ENCODE data around the gene ADRA2C.
A peak's percentile ranks its signal among the peaks of the same experiment; 100 is the strongest.

Gene ADRA2C

DNA sequence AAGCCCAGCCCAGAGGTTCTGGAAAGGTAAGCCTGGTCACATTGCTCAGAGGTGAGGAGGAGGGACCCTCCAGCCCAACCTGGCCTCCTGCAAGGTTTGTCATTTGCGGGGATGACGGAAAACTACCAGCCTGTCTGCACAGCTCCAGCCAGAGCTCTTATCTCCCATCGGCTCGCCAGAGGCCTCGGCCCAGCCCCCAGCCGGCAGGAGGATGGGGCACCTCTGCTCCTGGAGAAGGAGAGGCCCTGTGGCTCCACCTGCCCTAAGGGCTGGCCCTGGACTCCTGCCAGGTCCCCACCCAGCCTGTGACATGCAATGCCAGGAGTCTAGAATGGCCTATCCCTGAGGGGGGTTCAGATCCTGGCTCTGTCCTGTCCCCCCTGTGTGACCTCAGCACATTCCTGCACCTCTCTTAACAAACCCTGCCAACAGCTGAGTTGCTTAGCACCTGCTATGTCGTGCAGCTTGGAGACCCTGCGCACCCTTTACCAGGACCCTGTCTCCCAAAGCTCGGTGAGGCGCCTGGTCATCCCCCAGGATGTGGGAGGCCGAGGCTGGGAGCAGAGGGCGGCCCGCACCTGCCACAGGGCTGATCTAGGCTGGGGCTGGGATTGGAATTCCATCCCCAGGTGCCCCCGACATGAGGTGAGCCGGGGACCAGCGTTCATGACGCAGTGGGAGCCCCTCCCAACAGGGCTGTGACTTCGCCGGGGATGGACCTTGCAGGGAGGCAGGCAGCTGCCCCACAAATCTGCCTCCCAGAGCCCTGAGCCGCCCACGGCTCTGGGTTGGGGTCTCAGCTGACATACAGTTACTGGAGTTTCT is 14.4 kb downstream of the ADRA2C start:
- peak; percentile 45 for DNase-seq

DNA sequence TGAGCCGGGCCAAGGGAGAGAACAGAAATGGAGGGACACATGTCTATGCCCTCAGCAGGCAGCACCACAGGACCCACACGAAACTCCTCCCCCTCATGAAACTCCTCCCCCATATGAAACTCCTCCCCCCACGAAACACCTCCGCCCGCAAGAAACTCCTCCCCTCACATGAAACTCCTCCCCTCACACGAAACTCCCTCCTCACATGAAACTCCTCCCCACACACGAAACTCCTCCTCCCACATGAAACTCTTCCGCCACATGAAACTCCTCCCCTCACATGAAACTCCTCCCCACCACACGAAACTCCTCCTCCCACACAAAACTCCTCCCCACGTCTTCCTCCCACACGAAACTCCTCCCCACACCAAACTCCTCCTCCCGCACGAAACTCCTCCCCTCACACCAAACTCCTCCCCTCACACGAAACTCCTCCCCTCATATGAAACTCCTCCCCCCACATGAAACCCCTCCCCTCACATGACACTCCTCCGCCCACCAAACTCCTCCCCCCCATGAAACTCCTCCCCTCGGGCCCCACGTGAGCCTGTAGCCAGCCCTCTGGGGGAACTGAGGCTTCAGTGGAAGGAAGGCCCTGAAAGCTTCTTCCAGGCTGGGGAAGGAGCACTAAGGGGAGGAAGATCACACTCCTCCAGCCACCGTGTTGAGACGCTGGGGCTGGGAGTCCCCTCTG is 15.2 kb downstream of the ADRA2C start:
- no peak for DNase-seq

DNA sequence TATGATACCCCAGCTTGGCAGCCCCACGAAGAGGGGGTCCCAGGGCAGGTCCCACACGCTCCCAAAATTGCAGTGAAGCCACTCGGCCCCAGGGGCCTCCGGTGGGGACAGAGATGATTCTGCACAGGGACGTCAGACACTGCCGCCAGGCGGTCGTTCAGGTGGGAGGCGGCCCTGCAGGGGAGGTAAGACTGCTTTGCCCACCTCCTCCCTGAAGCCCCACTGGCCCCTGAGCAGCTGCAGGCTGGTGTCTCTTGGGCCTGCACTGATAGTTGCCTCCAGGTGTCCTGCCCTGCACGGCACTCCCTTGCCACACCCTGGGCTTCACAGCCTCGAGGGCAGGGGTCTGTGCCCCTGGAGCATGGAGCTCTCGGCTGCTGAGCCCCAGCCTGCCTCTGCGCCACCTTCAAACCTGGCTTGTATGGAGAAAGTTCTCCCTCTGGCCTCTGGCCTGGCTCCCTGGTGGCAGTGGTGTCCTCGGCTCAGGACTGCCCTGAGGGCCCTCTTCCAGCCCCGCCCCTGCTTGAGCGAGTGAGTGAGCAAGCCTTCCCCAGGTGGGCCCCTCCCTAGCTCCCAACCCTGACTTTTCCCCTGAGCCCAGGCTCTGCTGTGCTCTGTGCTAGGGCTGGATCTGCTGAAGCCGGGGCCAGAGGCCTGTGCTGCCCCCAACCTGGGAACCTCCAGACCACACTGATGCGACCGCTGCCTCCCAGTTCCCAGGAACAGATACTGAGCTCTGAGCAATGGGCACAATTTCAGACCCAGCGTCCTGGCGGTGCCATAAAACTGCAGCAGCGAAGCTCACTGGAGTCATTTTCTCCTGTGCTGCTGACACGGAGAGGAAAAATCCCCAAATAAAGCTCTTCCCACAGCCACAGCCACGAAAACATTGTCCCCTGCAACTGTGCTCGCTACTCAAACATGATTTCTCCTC is 16.1 kb downstream of the ADRA2C start:
- DNase-seq, result no peak

DNA sequence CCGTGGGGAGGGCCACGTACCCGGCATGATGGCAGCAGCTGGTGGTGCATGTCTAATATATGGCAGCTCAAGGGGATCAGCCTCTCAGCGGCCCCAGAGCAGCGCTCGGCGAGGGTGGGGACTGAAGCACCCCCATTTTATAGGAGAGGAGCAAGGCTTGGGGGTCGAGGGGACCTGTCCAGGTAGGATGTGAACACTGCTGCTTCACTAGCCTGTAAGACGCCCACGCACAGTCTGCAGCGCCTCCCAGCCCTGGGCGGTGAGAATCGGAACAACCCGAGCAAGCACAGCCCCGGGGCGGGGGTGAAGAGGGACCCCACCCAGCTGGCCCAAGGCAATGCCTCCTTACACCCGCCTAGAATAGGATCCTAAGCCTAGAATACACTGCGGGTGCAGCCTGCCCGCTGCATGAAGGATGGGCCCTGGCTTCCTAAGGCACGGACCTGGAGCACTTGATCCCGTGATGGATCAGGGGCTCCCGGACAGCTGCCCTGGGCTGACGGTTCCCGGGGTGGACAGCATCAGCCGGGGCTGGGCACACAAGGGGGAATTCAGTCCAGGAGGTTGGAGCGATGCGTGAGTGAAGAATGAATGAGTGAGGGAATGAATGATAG is 17.6 kb downstream of the ADRA2C start:
- DNase-seq, result no peak

DNA sequence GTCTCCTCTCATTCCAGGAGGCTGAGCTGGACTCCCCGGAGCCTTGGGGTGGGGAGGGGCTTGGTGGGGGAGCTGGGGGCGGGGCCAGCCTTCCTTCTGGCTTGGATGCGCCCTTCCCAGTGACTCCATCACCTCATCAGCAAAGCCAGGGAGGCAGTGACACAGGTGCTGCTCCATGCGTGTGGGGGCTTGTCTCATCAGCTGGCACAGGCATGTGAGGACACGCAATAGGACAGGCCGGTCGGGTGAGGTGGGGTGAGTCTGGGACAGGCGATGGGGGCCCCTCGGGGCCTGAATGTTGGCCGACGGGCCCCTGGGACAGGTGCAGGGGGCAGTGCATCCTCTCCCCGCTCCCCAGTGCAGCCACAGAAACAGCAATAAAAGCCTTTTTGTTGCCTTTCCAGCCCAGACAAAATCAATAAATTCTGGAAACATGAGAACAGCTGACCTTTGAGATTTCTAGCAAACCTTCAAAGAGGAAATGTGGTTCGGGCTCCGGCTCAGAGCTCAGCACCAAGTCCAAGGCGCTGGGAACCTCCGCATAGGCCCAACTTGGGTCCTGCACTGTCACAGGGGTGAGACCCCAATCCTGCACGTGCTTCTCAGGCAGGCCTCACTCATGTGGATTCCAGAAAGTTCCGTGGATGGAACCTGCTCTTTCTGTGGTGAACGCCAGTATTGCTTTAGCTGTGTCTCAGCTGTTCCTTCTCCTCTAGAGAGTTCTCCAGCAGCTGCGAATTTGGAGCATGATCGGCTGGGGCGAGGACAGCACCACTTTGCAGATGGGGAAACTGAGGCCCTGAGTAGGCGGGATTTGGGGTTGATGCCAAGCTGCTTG is 18.5 kb downstream of the ADRA2C start:
- no peak for DNase-seq

DNA sequence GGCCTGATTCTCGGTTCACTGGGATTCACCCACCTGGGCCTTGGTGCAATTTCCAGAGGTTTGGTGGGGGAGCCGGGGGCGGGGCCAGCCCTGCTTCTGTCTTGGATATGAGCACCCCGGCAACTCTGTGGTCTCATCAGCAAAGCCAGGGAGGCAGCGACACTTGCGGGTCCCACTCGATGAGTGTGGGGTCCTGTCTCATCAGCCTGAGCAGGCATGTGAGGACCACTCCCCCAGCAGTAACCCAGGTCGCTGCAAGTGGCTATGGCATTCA is 19.0 kb downstream of the ADRA2C start:
- no peak for DNase-seq

DNA sequence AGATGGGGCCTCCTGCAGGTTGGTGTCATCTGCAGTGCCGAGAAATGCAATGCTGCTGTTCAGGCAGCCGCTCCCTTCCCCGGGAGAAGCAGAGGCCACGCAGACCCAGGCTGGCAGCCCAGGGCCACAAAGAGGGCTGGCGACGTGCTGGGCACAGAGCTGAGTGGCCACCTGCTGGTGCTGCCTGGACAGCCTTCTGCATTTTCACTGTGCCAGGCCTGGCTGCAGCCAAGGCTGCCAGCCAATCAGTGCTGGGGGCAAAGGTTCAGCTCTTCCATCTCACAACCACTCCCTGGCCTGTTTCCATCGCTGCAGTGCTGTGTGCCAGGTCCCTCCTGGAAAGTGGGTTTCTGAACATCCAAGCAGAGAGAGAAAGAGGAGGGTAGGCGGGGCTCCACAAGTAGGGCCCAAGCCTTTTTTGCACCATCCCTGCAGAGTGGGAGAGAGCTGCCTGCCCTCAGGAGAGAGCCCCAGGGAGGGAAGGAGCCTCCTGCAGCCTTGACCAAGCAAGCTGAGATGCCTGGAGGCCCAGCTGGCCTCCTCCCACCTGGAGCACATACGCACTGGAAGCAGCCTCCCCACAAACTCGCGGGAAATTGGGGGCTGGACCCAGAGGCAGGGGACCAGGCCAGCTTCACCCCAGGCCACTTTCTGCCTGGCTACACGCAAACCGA is 20.1 kb downstream of the ADRA2C start:
- no peak for DNase-seq

DNA sequence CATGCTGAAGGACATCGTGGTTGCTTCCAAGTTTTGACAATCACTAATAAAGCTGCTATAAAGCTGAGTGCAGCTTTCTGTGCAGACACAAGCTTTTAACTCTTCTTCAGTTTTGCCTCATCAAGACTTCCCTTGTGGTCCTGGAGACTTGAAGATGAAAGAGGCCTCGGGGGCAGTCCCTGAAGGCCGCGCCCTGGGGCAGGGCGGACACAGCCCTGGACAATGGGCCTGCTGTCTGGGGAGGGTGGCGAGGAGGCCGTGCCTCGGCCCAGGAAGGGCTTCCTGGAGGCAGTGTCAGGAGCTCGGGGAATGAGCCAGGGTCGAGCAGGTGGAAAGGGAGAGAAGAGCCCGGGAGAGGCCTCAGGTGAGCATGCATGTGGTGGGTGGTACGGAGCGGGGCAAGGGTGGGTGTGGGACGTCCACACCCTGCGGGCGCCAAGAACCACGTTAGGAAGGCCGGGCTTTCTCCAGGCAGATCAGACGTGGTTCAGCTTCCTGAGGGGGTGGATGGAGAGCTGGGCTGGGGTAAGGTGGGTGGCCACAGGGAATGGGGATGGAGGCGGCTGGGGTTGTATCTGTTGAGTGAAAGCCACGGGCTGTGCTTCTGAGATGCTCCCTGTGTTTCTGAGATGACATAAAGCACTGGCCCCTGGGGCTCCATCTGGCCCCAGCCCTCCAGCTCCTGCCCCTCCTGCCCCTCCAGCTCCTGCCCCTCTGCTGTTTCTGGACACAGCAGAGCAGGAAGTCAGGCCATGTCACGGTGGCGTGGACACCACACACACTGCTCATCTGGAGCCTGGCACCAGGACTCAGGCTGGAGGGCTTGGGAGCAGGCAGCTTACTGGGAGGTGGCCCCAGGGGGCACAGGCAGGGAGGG is 21.5 kb downstream of the ADRA2C start:
- no peak for DNase-seq

DNA sequence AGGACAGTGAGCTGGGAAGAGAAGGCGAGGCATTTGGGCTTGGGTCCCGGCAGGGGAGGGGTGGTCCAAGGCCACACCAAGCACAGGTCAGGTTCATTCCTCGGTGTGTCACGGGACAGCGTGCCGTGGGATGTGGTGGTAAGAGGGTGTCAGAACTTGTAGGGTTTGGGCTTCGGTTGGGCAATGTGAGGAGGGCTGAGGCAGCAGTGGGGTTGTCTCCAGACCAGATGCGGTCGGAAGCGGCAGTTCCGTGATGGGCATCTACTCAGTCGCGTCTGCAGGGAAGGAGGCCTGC is 22.1 kb downstream of the ADRA2C start:
- DNase-seq, result no peak

DNA sequence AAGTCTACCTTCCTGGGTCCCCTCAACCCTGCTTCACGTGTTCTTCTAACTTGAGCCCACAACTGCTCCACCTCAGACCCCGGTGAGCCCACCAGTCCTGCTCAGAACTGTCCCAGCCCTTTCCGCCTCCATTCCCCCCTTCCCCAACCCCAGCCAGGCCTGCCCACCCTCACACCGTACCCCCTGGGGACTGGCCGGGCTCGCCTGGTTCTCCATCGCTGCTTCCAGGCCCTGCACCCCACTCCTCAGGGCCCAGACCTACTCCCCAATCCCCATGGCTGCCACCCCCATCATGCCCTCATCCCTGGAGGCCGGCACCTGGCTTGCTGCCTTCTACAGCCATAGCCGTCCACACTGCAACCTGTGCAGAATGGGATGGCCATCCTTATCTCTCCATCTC is 23.4 kb downstream of the ADRA2C start:
- no peak for DNase-seq

DNA sequence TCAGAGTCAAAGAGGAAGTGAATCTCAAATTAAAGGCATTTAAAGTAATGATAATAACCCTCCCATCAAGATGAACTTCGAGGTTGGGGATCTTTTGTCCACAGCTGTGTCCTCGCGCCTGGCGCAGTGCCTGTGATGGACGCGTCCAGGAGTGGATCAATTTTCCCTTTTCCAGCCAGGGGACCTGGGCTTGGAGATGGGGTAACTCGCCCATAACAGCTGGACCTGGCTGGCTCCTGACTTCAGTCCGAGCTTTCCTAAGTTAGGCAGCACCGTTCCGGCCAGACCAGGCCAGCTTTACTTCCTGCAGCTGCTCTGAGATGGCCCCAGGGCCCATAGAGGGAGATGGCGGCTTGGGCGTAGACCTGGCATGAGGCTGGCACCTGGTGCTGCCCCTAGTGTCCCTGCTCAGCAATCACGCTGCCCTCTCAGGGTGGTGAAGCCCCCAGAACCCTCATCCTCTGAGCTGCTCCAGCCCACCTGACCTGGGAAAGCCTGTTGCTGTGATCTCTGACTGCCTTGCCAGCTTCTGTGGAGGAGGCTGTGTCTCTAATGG is 23.9 kb downstream of the ADRA2C start:
- no peak for DNase-seq

DNA sequence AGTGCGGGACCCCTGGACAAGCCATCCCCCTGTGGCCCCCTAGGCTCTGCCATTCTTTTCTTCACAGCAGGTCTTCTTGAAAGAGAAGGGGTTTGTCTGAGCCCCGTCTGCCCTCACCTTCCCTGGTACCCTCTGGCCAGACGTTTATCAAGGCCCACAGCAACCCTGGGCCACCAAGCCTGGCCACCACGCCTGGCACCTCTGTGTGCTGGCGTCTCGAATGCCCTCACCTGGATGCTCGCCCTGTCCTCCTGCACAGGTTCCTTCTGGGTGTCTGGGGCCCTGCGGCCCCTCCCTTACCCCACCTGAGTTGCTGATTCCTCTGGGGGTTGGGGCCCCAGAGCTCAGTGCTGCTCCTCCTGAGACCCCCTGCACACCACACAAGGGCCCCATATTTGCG is 25.1 kb downstream of the ADRA2C start:
- no peak for DNase-seq

DNA sequence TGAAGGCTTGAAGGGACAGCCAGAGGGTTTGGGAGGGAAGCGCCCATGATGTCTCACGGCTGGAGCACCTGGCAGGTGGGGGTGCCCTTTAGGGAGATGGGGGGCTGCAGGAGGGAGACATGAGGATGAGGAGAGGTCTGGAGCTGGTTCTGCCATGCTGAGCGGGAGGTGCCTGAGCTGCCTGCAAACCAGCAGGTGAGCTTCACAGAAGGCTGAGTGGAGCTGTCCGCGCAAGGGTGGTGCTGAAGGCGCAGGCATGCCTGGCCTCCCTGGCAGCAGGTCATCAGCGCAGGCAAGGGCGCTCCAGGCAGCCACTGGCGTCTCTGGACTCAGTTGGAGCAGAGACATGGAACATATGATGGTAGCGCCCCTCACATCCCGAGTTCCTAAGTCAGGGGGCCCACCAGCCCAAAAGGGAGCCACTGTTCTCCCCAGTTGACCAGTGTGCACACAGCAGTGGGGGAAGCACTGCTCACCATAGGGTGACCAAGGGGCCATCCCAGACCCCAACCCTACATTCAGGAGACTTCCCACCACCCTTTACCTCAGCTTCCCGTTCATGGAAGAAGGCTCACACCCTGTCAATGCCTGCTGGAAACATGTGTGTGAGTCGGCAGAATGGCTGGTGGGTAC is 25.8 kb downstream of the ADRA2C start:
- DNase-seq, result peak; percentile 24

DNA sequence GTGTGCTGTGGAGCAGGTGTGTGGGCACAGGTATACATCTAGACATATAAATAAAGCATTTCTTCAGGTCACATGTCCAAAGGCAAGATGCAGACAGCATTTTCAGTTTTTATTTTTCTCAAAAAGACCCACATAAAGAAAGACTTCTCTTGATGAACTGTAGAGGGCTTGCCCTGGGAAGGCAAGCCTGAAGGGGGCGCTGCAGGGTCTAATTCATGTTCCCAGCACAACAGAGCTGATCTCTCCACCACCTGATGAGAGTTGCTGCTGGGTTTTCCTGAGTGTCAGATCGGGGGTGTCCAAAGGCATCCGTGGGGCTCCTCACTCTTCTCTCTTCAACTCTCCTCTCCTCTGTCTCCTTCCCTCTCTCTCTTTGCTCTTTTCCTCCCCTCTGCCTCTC is 26.6 kb downstream of the ADRA2C start:
- peak; percentile 15 for DNase-seq

DNA sequence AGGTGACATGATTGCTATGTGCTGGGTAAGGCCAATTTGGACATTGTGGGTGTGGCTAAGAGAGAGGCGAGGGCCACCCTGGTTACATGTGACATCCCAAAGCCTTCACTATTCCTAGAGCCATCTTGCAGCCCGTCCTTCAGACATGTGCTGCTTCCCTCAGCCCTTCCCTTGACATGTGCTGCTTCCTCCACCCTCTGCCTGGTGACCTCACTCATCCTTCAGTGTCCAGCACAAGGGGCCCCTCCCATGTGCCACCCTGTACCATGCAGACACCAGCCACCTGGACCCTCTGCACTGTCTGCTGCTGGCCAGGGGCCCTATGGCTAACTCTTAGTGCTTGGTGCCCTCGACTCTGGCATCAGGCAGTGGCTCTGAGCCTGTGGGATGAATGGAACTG is 27.4 kb downstream of the ADRA2C start:
- no peak for DNase-seq

DNA sequence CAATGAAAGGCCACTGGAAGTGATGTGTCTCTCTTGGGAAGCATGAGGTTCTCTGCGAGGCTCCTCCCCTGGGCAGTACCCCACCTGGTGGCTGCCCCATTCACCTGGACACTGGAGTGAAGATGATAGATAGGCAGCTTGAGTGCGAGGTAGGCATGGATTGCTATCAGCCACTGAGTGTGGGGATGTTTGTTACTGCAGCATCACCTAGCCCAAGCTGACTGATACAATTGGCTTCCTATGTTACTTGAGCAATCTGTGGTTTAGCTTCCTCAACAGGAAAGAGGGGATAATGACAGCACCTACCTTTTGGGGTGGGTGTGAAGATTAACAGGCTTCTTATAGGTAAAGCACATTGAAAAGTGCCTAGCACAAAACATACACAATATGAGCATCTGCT is 30.8 kb downstream of the ADRA2C start:
- DNase-seq, result no peak

DNA sequence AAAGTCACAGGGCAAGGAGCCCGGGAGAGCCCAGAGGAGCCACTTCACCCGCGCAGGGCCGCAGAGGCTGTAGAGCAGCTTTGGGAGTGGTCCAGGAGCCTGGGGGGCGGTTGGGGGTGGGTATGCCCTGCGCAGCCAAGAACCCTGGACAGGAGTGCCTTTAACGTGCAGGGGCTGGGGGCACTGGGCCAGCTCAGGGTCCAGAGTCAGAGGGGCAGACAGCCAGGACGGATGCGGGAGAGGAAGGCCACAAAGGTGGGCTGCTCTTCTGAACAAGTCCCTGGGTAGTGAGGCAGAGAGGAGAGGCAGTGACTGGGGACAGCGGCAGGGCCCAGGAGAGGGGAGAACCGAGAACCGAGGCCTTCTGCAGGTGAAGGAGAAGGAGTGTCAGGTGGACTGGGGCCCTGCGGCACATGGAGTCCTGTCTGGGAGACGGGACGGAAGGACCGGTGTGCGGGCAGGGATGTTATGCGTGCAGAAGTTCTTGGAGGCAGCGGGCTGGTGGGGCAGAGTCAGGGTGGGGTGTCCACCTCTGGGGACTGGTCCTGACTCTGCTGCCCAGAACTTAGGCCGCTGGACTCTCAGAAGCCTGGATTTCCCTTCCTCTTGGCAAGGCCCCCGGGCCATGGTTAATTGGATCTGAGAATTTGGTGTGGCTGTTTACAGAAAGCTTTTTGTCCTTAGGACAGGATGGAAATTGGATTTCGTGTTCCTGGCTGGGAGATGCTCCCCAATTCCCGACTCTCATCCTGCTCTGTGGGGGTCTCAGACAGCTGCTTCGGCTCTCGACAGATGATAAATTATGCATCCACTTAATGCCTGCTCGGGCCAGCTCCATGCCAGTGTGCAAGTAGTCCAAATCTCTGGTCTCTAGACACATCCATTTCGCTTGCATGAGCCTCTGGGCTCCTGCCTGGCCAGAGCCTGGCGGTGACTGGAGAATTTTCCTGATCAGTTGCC is 31.9 kb downstream of the ADRA2C start:
- no peak for DNase-seq

DNA sequence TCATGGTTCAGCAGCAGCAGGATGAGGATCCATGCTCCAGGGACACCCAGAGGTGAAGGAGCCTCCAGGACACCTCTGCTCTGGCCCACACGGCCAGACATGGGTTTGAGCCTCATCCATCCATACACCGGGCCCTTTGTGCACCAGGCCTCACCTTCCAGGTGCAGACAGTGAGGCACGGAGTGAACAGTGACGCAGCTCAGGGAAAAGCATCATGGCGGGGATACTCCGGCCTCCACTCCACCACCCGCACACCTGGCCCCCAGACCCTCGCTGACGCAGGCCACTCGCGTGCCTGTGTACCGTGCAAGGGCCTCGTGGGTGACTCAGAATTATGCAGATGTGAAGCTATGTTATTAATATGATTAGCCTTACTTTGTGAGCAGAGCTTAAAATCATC is 33.3 kb downstream of the ADRA2C start:
- no peak for DNase-seq

DNA sequence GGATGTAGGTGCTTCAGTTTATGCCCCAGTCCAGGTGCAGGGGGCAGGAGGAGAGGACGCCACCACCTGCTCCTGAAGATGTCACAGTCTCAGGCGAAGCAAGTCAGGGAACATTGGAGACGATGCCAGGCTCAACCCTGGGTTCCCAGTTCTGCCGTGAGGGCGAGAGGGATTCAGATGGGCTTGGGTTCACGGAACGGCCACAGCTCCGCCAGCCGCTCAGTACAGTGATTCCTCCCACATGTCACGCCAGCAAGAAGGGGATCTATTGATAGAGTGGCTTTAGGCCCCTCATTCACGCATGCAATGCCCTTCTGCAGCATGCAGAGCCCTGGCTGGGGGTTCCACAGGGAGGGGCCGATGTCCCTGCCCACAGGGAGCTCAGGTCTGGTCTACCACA is 34.2 kb downstream of the ADRA2C start:
- DNase-seq, result no peak

Measured in hematopoietic multipotent progenitor cell treated with erythropoietin and hydrocortisone succinate and interleukin-3 and kit ligand, for 8 days (in vitro differentiated cells).